ENCODE results near the gene CDKL4. TPM values are rescaled to one million over a fixed set of nuclear protein-coding genes. Genes with fewer than 3 reads are reported as not detected.
A peak's percentile ranks its signal among the peaks of the same experiment; 100 is the strongest.
"Not testable (repeated sequence)": the region's sequence is repeated elsewhere in the genome, so short reads cannot be mapped to it uniquely, and the experiment has no call there.

The CDKL4 gene
- total and polyA plus RNA-seq, 2 of the 13 experiments (the other 11 are each of a cell fraction or from before 2014, with no cell fraction given), result 0.29 to 0.50 TPM

- TF ChIP-seq ZNF276 (CRISPR knock-in tag; IDR thresholded peaks at IDR 0.05; ENCODE audit: low read depth) (no peak), MLLT10 (CRISPR knock-in tag; IDR thresholded peaks at IDR 0.05) (no peak), PCBP1 (IDR thresholded peaks at IDR 0.05; ENCODE audit: borderline replicate concordance, low read depth, low read length) (no peak), MTF2 (CRISPR knock-in tag; IDR thresholded peaks at IDR 0.05; ENCODE audit: borderline replicate concordance) (no peak), ZSCAN22 (CRISPR knock-in tag; IDR thresholded peaks at IDR 0.05) (no peak)
Observed at GRCh38 chr2:39141334-39142271, 102.2 kb downstream of the CDKL4 start (continued).

- Histone ChIP-seq H3K4me2 (ENCODE audit: low read depth, low read length) (0 out of 2 replicates have a peak overlapping the region, but pooled peaks have one; percentile 36), H3K4me1 (ENCODE audit: insufficient read depth, low read length) (peaks cover 52% of the 10 kb centered on the region)
- H3K27ac ChIP-seq (ENCODE audit: extremely low read length, insufficient read depth, low read length); H3K36me3 ChIP-seq (replicated peaks in 1 of 2; ENCODE audit: control insufficient read depth in 1 of 2, insufficient read depth in 2 of 2, low read length in 2 of 2); BruUV-seq (replicated peaks); H3K27me3 ChIP-seq (ENCODE audit: control insufficient read depth in 1 of 2, insufficient read depth in 2 of 2, low read length in 2 of 2); CTCF ChIA-PET (ENCODE audit: low intra/inter-chr PET ratio, low total read pairs); ATAC-seq; in situ Hi-C loops (cut with HindIII; ENCODE audit: extremely low pct_ligation_motif_present, low pct_unique_long_range_greater_than_20kb); H3K4me3 ChIP-seq (replicated peaks in 1 of 3; ENCODE audit: insufficient read depth in 1 of 3, low read depth in 2 of 3, low read length in 3 of 3); FAIRE-seq; H4K20me1 ChIP-seq (ENCODE audit: insufficient read depth, low read length); H2AFZ ChIP-seq (ENCODE audit: low read length); H3K9ac ChIP-seq (ENCODE audit: insufficient read depth, low read depth, low read length); DNase-seq (ENCODE audit: low spot score); H3K79me2 ChIP-seq (ENCODE audit: insufficient read depth, low read length); H3K9me3 ChIP-seq (ENCODE audit: low read length): not testable (repeated sequence)
- 65% methylated on average over 7 of the region's 7 CpGs for WGBS (ENCODE audit: low lambda C conversion rate)
- TF ChIP-seq ZNF878 (CRISPR knock-in tag; IDR thresholded peaks at IDR 0.05) (0 out of 2 replicates have a peak, but pooled peaks have one; percentile 41), ZNF460 (CRISPR knock-in tag; IDR thresholded peaks at IDR 0.05; ENCODE audit: borderline replicate concordance) (peak; percentile 50; the same call in 1 of the 2 replicates)
- POLR2A ChIA-PET, result interaction anchor here (0.6 to 4.2 kb wide), 6 partner anchors 10 to 20 kb away, joined by 3 to 58 read pairs (median 4); partner anchors contain the start of gene SOS1
- intact Hi-C loops (cut with micrococcal nuclease; ENCODE audit: unreplicated experiment), result loop anchor here (1.0 kb wide), 1 partner anchor 20 kb away; the partner anchor contains the start of gene SOS1
Observed at GRCh38 chr2:39140948-39141333, 102.8 kb downstream of the CDKL4 start.

Data from HepG2 (cell line).